Central memory CD8-positive, alpha-beta T cell (primary cell): ENCODE data around the gene UTP11.
"Not testable (repeated sequence)": the region's sequence is repeated elsewhere in the genome, so short reads cannot be mapped to it uniquely, and the experiment has no call there.

ENCODE experiments used
- ATAC-seq: fragments of 150-1000 bp; cut with Tn5 transposase; replicated peaks from 2 replicates; pipeline ENCODE4 v1.10.0; 2022; ENCODE audit warnings: mild to moderate bottlenecking, moderate FRiP score, moderate number of reproducible peaks; ENCODE audit not compliant: poor library complexity, severe bottlenecking; ENCODE audit errors: extremely low read depth
- DNase-seq, 2 donors: peaks; one replicate each; pipeline ENCODE4 v3.0.0; 2021; ENCODE audit warnings: low spot score in 2 of 2
- H3K27ac Mint-ChIP-seq: one replicate; pipeline ENCODE4 v1.8.0; 2022; ENCODE audit warnings: low read depth, mild to moderate bottlenecking, moderate library complexity, mixed read lengths
- H3K27me3 Mint-ChIP-seq: one replicate; pipeline ENCODE4 v1.8.0; 2022; ENCODE audit warnings: mixed read lengths
- H3K36me3 Mint-ChIP-seq: one replicate; pipeline ENCODE4 v1.8.0; 2022; ENCODE audit warnings: mild to moderate bottlenecking, moderate library complexity, mixed read lengths; ENCODE audit not compliant: insufficient read depth
- H3K4me1 Mint-ChIP-seq: one replicate; pipeline ENCODE4 v1.8.0; 2022; ENCODE audit warnings: mixed read lengths
- H3K4me3 Mint-ChIP-seq: one replicate; pipeline ENCODE4 v1.8.0; 2022; ENCODE audit warnings: mild to moderate bottlenecking, moderate library complexity, mixed read lengths
- H3K9me3 Mint-ChIP-seq: one replicate; pipeline ENCODE4 v1.8.0; 2022; ENCODE audit warnings: mixed read lengths

Gene UTP11

DNA sequence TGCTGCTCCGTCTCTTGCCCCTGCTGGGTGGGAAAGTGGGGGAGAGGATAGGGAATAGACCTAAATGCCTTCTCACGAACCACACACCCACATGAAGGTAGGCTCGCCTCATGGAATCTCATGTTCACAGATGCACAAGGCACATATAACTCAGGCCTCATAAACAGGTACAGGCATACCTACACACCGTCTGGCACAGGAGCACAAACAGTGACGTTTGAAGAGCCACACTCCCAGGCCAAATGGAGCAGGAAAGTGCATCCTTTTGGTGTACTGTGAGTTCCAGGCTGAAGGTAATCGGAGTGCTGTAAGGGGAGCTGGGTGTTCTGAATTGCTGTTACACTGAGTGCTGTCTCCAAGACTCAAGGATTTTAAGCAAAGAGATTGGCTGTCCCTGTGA is 13.1 kb downstream of the UTP11 start:
- H3K9me3 Mint-ChIP-seq: no peaks in the 10 kb centered on the region
- H3K27ac Mint-ChIP-seq: no peak overlapping the region
- no peak overlapping the region for H3K4me3 Mint-ChIP-seq
- peaks cover 34% of the 10 kb centered on the region for H3K36me3 Mint-ChIP-seq
- peaks cover 43% of the 10 kb centered on the region for H3K4me1 Mint-ChIP-seq
- H3K27me3 Mint-ChIP-seq: no peaks in the 10 kb centered on the region
- DNase-seq (no peak), ATAC-seq (no peak)

DNA sequence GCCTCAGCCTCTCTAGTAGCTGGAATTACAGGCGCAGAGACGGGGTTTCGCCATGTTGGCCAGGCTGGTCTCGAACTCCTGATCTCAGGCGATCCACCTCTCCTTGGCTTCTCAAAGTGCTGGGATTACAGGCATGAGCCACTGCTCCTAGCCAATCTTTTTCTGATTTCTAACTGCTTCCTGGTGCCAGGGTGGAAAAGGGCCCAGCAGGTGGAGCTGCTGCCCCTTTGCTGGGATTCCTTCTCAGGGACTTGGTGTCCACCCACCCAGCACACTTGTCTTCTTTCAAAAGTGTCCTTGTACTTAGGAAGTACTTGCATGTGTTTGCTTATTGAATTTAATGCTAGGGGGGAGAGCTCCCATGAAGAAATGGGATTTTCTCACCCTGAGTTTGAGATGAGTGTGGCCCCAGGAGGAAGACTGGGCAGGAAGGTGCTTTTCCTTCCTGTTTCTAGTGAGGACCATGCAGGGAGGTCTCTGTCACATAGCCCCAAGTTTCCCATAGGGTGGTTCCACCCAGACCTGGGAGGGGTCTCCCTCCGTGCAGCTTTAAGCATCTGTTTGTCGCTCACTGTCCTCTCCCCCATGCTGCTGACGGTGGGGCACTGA is 14.2 kb downstream of the UTP11 start:
- H3K27ac Mint-ChIP-seq: no peak overlapping the region
- no peaks in the 10 kb centered on the region for H3K9me3 Mint-ChIP-seq
- ATAC-seq (no peak), DNase-seq (no peak)
- no peaks in the 10 kb centered on the region for H3K27me3 Mint-ChIP-seq
- H3K4me3 Mint-ChIP-seq: no peak overlapping the region
- peaks cover 28% of the 10 kb centered on the region for H3K36me3 Mint-ChIP-seq
- peaks cover 47% of the 10 kb centered on the region for H3K4me1 Mint-ChIP-seq

DNA sequence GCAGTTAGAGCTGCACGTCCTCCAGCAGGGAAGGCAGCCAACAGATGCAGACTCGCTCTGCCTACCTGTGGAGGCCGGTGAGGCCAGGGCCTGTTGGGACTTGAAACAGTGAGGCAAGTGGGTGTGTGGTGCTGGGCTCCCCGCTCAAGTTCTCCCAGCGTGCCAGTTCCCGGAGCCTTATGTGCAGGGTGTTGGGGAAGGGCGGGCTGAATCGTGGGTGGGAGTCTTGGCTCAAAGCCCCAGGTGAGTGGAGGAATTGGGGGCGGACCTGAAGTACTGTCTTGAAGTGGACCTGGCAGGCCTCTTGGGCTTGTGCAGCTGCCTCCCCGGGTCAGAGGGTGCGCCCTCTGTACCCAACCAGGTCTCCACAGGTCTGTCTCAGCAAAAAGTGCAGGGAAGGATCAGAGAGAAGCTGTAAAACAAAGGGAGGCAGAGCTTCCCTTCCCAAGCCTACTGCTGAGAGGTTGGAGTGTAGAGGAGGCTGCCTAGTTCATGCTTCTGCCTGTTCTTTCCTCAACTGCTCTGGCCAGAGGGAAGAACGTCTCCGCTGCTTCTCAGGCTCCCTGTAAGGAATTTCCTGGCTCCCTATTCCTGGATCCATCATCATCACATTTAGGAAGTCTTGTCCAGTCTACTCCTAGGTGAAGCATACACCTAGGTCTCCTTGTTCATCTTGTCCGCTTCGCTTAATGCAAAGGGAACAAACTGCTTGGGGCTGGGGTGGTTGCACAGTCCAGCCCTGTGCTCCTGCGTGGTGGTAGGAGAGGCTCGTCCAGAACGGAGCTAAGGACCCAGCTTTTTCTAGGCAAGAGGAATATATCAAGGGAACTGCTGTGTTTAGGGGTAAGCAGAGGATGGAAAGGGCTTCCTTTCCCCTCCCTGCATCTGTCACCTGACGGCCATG is 14.9 kb downstream of the UTP11 start:
- peak overlapping the region; percentile 52 for H3K27ac Mint-ChIP-seq
- H3K9me3 Mint-ChIP-seq: no peaks in the 10 kb centered on the region
- peaks cover 22% of the 10 kb centered on the region for H3K36me3 Mint-ChIP-seq
- no peak overlapping the region for H3K4me3 Mint-ChIP-seq
- DNase-seq (no peak), ATAC-seq (no peak)
- H3K27me3 Mint-ChIP-seq: no peaks in the 10 kb centered on the region
- H3K4me1 Mint-ChIP-seq: peaks cover 47% of the 10 kb centered on the region

DNA sequence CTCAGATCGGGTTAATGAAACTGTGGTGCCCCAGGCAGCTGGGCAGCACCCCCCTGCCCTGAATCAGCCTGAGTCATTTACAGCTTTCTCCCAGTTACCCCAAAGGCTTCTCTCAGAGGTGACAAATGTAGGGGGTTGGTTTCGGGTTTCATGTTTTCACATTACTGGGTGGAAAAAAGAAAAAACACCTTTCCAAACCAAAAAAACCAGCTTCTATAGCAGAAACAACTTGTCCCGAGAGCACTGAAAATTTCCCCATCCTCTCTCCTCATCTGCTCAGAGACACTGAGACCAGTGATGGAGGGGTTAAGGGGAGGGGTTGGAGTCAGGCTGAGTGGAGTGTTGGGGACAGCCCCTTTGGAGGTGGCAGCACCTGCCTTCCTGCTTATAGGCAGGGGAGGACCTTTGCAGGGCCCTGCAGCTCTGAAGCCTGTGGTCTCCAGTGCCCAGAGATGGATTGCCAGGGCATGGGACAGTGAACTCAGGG is 15.6 kb downstream of the UTP11 start:
- H3K27me3 Mint-ChIP-seq: no peaks in the 10 kb centered on the region
- H3K36me3 Mint-ChIP-seq: peaks cover 17% of the 10 kb centered on the region
- no peaks in the 10 kb centered on the region for H3K9me3 Mint-ChIP-seq
- H3K4me3 Mint-ChIP-seq: no peak overlapping the region
- DNase-seq (no peak), ATAC-seq (peak; percentile 61)
- H3K4me1 Mint-ChIP-seq: peaks cover 47% of the 10 kb centered on the region
- H3K27ac Mint-ChIP-seq: peak overlapping the region; percentile 83

DNA sequence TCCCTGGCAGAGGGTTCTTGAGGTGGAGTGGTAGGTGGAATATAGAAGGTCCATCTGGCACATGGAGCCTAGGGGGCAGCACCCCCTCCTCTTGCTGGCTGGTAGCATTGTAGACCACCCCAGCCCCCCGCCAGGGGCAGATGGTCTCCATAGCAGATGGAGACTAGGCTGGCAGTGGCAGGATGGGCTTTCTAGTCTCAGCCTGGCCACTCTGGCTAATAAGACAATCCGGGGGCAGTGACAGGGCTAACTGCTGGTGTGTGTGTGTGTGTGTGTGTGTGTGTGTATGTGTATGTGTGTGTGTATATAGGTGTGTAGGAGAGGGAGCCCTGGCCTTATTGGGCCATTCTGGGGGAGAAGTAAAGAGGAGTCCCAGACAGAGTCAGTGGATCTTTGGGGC is 16.1 kb downstream of the UTP11 start:
- no peak overlapping the region for H3K4me3 Mint-ChIP-seq
- ATAC-seq (no peak), DNase-seq (no peak)
- no peaks in the 10 kb centered on the region for H3K27me3 Mint-ChIP-seq
- no peaks in the 10 kb centered on the region for H3K9me3 Mint-ChIP-seq
- H3K4me1 Mint-ChIP-seq: peaks cover 47% of the 10 kb centered on the region
- H3K36me3 Mint-ChIP-seq: peaks cover 14% of the 10 kb centered on the region
- peak overlapping the region; percentile 83 for H3K27ac Mint-ChIP-seq

DNA sequence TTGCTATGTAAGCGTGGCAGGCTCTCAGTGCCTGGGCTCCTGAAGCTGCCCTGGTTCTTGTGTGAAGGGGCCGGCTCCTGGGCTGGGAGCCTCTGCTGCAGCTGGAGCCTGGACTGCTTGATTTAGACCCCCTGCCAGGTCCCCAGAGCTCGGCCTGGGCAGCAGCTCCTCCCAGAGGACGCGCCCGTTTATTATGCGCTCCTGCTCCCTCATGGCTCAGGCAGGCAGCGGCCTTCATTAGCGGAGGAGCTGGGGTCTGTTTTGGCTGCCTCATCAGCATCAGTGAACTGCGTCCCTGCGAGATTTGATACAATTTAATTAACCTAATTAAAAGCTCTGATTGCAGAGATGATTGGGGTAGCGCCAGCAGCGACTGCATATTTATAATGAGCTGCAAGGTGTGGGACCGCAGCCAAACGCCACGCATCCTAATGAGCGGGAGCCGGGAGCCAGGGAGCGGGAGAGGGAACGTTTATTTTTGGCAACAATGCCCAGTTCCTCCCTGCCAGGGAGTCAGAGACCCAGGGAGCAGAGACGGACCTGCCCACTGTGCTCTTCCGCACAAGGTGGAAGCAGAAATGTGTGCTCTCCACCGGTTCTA is 16.6 kb downstream of the UTP11 start:
- ATAC-seq (no peak), DNase-seq (no peak)
- Mint-ChIP-seq H3K27me3 (no peaks in the 10 kb centered on the region), H3K36me3 (peaks cover 10% of the 10 kb centered on the region), H3K9me3 (no peaks in the 10 kb centered on the region), H3K27ac (peak overlapping the region; percentile 83), H3K4me3 (peak overlapping the region; percentile 60), H3K4me1 (peaks cover 47% of the 10 kb centered on the region)

DNA sequence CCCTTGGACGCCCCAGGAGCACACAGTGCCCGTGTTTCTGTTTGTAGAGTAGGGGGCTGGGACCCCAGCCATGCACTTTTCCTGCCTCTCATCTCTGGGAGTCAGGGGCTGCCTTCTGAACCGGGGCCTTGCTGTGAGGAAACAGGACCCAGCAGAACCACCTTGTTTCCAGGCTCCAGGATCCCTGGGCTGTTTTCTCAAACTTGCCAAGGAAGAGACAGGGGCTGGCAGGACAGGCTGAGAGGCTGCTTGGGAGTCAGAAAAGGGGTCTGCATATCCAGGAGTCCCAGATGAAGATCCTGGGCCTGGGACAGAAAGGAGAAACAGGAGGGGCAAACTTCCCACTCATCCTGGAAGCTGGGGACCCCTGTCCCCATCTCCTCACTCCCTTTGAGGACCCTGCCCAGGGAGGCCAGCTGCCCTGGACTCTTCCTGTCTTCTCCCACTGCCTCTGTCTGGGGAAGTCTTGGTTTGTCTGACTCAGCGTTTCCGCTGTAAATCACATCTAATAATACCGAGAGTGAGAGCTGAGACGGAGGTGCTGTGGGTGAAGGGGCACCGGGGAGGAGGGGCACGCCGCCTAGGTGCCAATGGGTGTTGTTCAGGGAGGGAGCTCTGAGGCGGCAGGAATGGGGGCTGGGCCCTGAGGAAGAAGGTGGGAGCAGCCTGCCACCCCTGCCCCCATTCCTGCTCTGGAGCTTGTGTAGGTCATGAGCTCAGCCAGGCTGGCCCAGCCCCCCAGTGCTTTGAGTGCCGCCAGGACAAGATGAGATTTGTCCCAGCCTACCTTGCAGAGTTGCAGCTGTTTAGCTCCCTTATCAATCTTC is 17.4 kb downstream of the UTP11 start:
- Mint-ChIP-seq H3K9me3 (no peaks in the 10 kb centered on the region), H3K27ac (peak overlapping the region; percentile 83), H3K27me3 (no peaks in the 10 kb centered on the region), H3K4me1 (peaks cover 47% of the 10 kb centered on the region), H3K4me3 (peak overlapping the region; percentile 60), H3K36me3 (peaks cover 8% of the 10 kb centered on the region)
- peak in 1 of 2 donors; percentile 42 for DNase-seq
- peak; percentile 82 for ATAC-seq

DNA sequence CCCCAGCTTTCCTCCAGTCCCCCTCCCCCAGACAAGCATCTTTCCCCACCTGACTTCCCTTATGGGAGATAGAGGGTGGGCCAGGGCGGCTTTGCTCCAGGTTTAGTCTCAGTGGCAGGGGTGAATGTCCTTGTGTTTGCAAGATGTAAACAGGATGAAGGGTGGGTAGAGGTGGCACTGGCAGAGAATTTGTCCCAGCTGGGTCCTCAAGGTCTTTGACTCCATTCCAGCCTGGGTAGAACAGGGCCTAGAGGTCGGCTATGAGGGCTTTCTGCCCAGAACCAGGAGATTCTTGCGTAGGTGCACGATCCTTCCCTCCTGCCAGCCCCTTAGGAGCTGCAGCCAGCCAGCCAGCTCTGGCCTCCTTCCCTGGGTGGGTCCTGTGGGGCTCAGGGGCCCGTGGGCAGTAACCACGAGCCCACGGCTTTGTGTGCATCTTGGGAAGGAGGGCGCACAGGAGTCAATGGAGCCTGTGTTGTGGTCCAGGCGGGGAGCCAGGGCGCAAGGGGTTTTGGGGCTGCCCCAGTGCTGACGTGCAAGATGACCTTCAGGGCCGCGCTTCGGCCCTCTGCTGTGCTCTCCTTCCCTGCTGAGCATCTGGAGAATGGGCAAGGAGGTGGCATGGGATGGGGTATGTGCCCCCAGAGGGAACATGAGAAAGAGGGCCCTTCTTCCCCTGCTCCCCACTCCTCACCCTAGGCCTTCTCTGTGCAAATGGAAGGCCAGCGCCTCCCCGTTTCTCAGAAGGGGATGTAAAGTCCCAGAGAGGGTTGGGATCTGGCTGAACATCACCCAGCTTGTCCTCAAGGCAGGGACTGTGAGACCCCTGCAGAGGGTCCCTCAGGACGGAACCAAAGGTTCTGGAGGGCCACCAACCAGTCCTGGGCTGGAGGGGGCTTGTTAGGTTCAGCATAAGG is 18.3 kb downstream of the UTP11 start:
- DNase-seq (no peak), ATAC-seq (no peak)
- peaks cover 47% of the 10 kb centered on the region for H3K4me1 Mint-ChIP-seq
- H3K9me3 Mint-ChIP-seq: no peaks in the 10 kb centered on the region
- no peaks in the 10 kb centered on the region for H3K27me3 Mint-ChIP-seq
- H3K36me3 Mint-ChIP-seq: peaks cover 3% of the 10 kb centered on the region
- H3K27ac Mint-ChIP-seq: peak overlapping the region; percentile 83
- H3K4me3 Mint-ChIP-seq: peak overlapping the region; percentile 60

DNA sequence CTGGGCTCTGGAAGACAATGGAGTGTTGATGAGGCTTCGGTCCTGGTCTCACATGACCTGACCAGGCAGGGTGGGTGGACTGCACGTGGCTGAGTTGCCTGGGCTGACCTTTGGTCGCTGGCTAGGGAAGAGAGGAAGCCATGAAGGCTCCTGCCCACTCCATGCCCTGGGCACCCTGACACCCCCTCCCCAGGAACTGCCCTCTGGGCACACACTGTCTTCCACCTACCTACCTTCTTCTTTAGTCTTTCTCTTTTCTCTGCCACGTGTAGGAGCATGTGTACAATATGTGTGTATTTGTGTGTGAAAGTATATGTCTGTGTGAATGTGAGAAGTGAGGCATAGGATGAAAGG is 19.0 kb downstream of the UTP11 start:
- Mint-ChIP-seq H3K27me3 (no peaks in the 10 kb centered on the region), H3K9me3 (no peaks in the 10 kb centered on the region), H3K27ac (no peak overlapping the region), H3K4me3 (no peak overlapping the region), H3K36me3 (peaks cover 3% of the 10 kb centered on the region), H3K4me1 (peaks cover 46% of the 10 kb centered on the region)
- DNase-seq (no peak), ATAC-seq (no peak)

DNA sequence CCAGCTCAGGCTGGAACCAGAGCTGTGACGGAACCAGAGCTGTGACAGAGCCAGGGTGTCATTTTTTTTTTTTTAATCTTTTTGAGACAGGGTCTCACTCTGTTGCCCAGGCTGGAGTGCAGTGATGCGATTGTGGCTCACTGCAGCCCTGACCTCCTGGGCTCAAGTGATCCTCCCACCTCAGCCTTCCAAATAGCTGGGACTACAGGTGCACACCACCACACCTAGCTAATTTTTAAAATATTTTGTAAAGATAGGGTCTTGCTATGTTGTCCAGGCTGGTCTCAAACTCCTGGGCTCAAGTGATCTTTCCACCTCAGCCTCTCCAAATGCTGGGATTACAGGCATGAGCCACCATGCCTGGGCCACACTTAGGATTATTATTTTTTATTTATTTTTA is 20.5 kb downstream of the UTP11 start:
- ATAC-seq: not testable (repeated sequence)

DNA sequence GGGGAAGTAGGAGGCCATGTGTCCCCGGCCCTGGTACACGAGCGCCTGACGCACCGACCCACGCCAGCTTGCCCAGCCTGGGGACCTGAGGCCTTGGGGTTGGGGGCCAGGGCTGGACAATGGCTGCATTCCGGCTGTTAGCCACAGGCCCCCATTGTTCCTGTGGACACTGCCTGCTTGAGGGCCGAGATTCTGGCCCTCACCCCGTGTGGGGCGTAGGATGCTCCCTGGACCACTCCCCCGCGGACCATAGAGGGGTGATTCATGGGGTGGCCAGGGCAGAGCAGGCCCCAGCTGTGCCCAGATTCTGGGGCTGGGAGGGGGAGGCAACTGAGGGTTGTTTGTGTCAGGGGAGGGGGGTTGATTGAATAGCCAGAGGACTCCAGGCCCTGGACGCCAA is 22.3 kb downstream of the UTP11 start:
- Mint-ChIP-seq H3K27me3 (no peaks in the 10 kb centered on the region), H3K36me3 (peaks cover 1% of the 10 kb centered on the region)

More for the DNA sequence above, 20.5 kb downstream of the UTP11 start:
- H3K27me3 Mint-ChIP-seq, DNase-seq, H3K36me3 Mint-ChIP-seq, H3K9me3 Mint-ChIP-seq, H3K4me3 Mint-ChIP-seq, H3K27ac Mint-ChIP-seq: not testable (repeated sequence)
- H3K4me1 Mint-ChIP-seq: peaks cover 31% of the 10 kb centered on the region

More for the DNA sequence above, 22.3 kb downstream of the UTP11 start:
- Mint-ChIP-seq H3K4me1 (peaks cover 13% of the 10 kb centered on the region), H3K4me3 (no peak overlapping the region), H3K27ac (no peak overlapping the region), H3K9me3 (no peaks in the 10 kb centered on the region)
- no peak for ATAC-seq
- DNase-seq: no peak
